H1 (cell line): ENCODE data around the gene SLC39A11. TPM values are rescaled to one million over a fixed set of nuclear protein-coding genes. Genes with fewer than 3 reads are reported as not detected.
"Not testable (repeated sequence)": the region's sequence is repeated elsewhere in the genome, so short reads cannot be mapped to it uniquely, and the experiment has no call there.

Experiments used
- CTCF ChIA-PET: fragments of 300-600 bp; sonication (Branson Sonifier 250); formaldehyde crosslinking; loops from one replicate; lab custom pipeline; 2021; ENCODE audit not compliant: partially characterized antibody; lab: Charles Lee
- POLR2A ChIA-PET: fragments of 300-600 bp; sonication (Branson Sonifier 250); formaldehyde crosslinking; loops from one replicate; lab custom pipeline; 2021; ENCODE audit warnings: inconsistent platforms; ENCODE audit not compliant: partially characterized antibody; lab: Charles Lee
- DNase-seq, 2 experiments: peaks; one replicate each; pipeline versions ENCODE4 v3.0.0 to v3.0.0-alpha.2; 2010 to 2022; ENCODE audit warnings: low spot score in 2 of 2, low read depth in 1 of 2, mixed read lengths in 1 of 2
- FAIRE-seq: peaks from 2 replicates; lab custom pipeline; 2011; peaks lifted over from hg19 to GRCh38; lab: Jason Lieb, UNC
- H2AFZ ChIP-seq: 2 replicates; pipeline ENCODE4 v1.8.1; 2012; ENCODE audit warnings: low read length, inconsistent platforms
- H2AK5ac ChIP-seq: 2 replicates; pipeline ENCODE4 v1.6.1; 2013; ENCODE audit warnings: low read depth, low read length
- H2BK120ac ChIP-seq: replicated peaks from 2 replicates; pipeline ENCODE3; 2013; ENCODE audit warnings: low read depth, low read length, inconsistent platforms
- H2BK12ac ChIP-seq: 2 replicates; pipeline ENCODE4 v1.6.1; 2013; ENCODE audit warnings: low read depth, low read length
- H2BK15ac ChIP-seq: 2 replicates; pipeline ENCODE4 v1.6.1; 2013; ENCODE audit warnings: low read length
- H2BK20ac ChIP-seq: 2 replicates; pipeline ENCODE4 v1.6.1; 2013; ENCODE audit warnings: low read length
- H2BK5ac ChIP-seq: 2 replicates; pipeline ENCODE4 v1.6.1; 2013; ENCODE audit warnings: low read depth, low read length
- H3K14ac ChIP-seq: 2 replicates; pipeline ENCODE4 v1.6.1; 2013; ENCODE audit warnings: inconsistent platforms; ENCODE audit not compliant: insufficient read length
- H3K18ac ChIP-seq: 2 replicates; pipeline ENCODE4 v1.6.1; 2013; ENCODE audit warnings: low read length; ENCODE audit errors: extremely low read depth
- H3K23ac ChIP-seq: 2 replicates; pipeline ENCODE4 v1.6.1; 2013; ENCODE audit warnings: inconsistent platforms; ENCODE audit not compliant: insufficient read length
- H3K23me2 ChIP-seq: 2 replicates; pipeline ENCODE4 v1.6.1; 2013; ENCODE audit warnings: low read depth, low read length
- H3K27ac ChIP-seq: 2 replicates; pipeline ENCODE4 v1.6.1; 2011; ENCODE audit warnings: low read depth, low read length, inconsistent platforms
- H3K27me3 ChIP-seq, 4 experiments: replicated peaks in 1 of 4; 1 replicate in 1 of 4; 2 replicates in 3 of 4; pipeline versions ENCODE4 v1.6.1 to v1.8.1; 2011 to 2013; ENCODE audit warnings: low read length in 3 of 4, mild to moderate bottlenecking in 3 of 4, inconsistent platforms in 2 of 4, mixed read lengths in 2 of 4, moderate library complexity in 1 of 4; ENCODE audit not compliant: control insufficient read depth in 3 of 4, insufficient read depth in 3 of 4; ENCODE audit errors: extremely low read depth in 1 of 4
- H3K36me3 ChIP-seq, 4 experiments: 2 replicates each; pipeline versions ENCODE4 v1.6.1 to v1.8.1; 2011 to 2013; ENCODE audit warnings: mild to moderate bottlenecking in 4 of 4, low read length in 3 of 4, moderate library complexity in 2 of 4, control low read depth in 1 of 4, inconsistent platforms in 1 of 4; ENCODE audit not compliant: insufficient read depth in 4 of 4, control insufficient read depth in 2 of 4
- H3K4ac ChIP-seq: replicated peaks from 2 replicates; pipeline ENCODE3; 2013; ENCODE audit warnings: low read length, low read depth, mixed read lengths, inconsistent platforms; ENCODE audit not compliant: insufficient read length
- H3K4me1 ChIP-seq, 4 experiments: replicated peaks in 1 of 4; 1 replicate in 1 of 4; 2 replicates in 3 of 4; pipeline versions ENCODE4 v1.6.1 to v1.8.1; 2011 to 2013; ENCODE audit warnings: low read length in 3 of 4, inconsistent platforms in 2 of 4, mixed read lengths in 1 of 4; ENCODE audit not compliant: insufficient read depth in 4 of 4, control insufficient read depth in 3 of 4
- H3K4me2 ChIP-seq, 2 experiments: 2 replicates each; pipeline versions ENCODE4 v1.6.1 to v1.8.1; 2011 to 2013; ENCODE audit warnings: low read depth in 2 of 2, low read length in 2 of 2, control low read depth in 1 of 2, inconsistent platforms in 1 of 2, mild to moderate bottlenecking in 1 of 2; ENCODE audit not compliant: insufficient read depth in 1 of 2
- H3K4me3 ChIP-seq, 4 experiments: fragments of 200-600, 300-600 bp in 1 of 4; sonication (generic), shearing (Covaris generic), sonication (Bioruptor Twin) in 1 of 4; 2 replicates each; pipeline versions ENCODE4 v1.5.1 to v1.8.1; 2011 to 2016; ENCODE audit warnings: low read length in 4 of 4, low read depth in 3 of 4, control low read depth in 2 of 4, inconsistent platforms in 2 of 4, mild to moderate bottlenecking in 2 of 4, mixed read lengths in 1 of 4, moderate library complexity in 1 of 4; ENCODE audit not compliant: insufficient read depth in 2 of 4; ENCODE audit errors: extremely low read depth in 1 of 4
- H3K56ac ChIP-seq: replicated peaks from 2 replicates; pipeline ENCODE3; 2013; ENCODE audit warnings: low read depth, mild to moderate bottlenecking, mixed read lengths, low read length, inconsistent platforms; ENCODE audit not compliant: insufficient read length
- H3K79me1 ChIP-seq: 2 replicates; pipeline ENCODE4 v1.6.1; 2013; ENCODE audit warnings: low read depth, low read length, control low read depth
- H3K79me2 ChIP-seq, 2 experiments: 2 replicates each; pipeline versions ENCODE4 v1.6.1 to v1.8.1; 2012 to 2013; ENCODE audit warnings: low read length in 2 of 2, mild to moderate bottlenecking in 2 of 2, inconsistent platforms in 1 of 2; ENCODE audit not compliant: insufficient read depth in 2 of 2, control insufficient read depth in 1 of 2
- H3K9ac ChIP-seq, 4 experiments: replicated peaks in 1 of 4; 1 replicate in 1 of 4; 2 replicates in 3 of 4; pipeline versions ENCODE4 v1.6.1 to v1.8.1; 2011 to 2013; ENCODE audit warnings: low read depth in 3 of 4, low read length in 3 of 4, control low read depth in 2 of 4, mild to moderate bottlenecking in 2 of 4, moderate library complexity in 2 of 4, inconsistent platforms in 1 of 4; ENCODE audit errors: extremely low read depth in 1 of 4
- H3K9me3 ChIP-seq, 2 experiments: 2 replicates each; pipeline versions ENCODE4 v1.6.1 to v1.8.1; 2012 to 2013; ENCODE audit warnings: mild to moderate bottlenecking in 2 of 2, moderate library complexity in 2 of 2, control low read depth in 1 of 2, inconsistent platforms in 1 of 2, low read depth in 1 of 2, low read length in 1 of 2, mixed read lengths in 1 of 2; ENCODE audit not compliant: insufficient read depth in 2 of 2
- H4K20me1 ChIP-seq, 2 experiments: replicated peaks in 1 of 2; 2 replicates each; pipeline versions ENCODE3 to v1.8.1; 2011 to 2013; ENCODE audit warnings: inconsistent platforms in 2 of 2, low read length in 2 of 2, mild to moderate bottlenecking in 1 of 2; ENCODE audit not compliant: insufficient read depth in 2 of 2, control insufficient read depth in 1 of 2
- H4K5ac ChIP-seq: 2 replicates; pipeline ENCODE4 v1.6.1; 2013; ENCODE audit warnings: low read length, low read depth, mixed read lengths, inconsistent platforms; ENCODE audit not compliant: insufficient read length
- H4K8ac ChIP-seq: 2 replicates; pipeline ENCODE4 v1.8.0; 2013; ENCODE audit warnings: mild to moderate bottlenecking, moderate library complexity, low read length, inconsistent platforms; ENCODE audit not compliant: insufficient read depth; ENCODE audit errors: extremely low read depth
- H4K91ac ChIP-seq: replicated peaks from 2 replicates; pipeline ENCODE3; 2013; ENCODE audit warnings: low read length, mixed read lengths, inconsistent platforms; ENCODE audit not compliant: insufficient read length
- WGBS, 2 experiments: shearing (Covaris generic) in 1 of 2; methylation state at CpG; one replicate each; pipeline versions ENCODE4 v1.1.6 to v1.1.7; 2013 to 2015; ENCODE audit warnings: low lambda C conversion rate in 2 of 2, mixed read lengths in 2 of 2, inconsistent platforms in 1 of 2, low coverage in 1 of 2, missing lambda C conversion rate in 1 of 2; ENCODE audit not compliant: insufficient replicate concordance in 2 of 2, insufficient coverage in 1 of 2, insufficient read length in 1 of 2; ENCODE audit errors: extremely low coverage in 1 of 2, missing lambda C conversion rate in 1 of 2; 5-methylcytosine and 5-hydroxymethylcytosine counted together
- polyA plus RNA-seq, 7 experiments: library from polyadenylated mRNA; depleted of rRNA in 3 of 7; stranded (reverse) in 5 of 7; unstranded in 2 of 7; fragments of >200 nt in 5 of 7; fragments of 200-250 nt in 2 of 7; gene quantifications; 1 replicate in 5 of 7; 2 replicates in 1 of 7; 4 replicates in 1 of 7; pipeline versions ENCODE4 v1.2.1 to v1.2.3, GENCODE V29; 2011 to 2013; ENCODE audit warnings: missing spikeins in 2 of 7, mixed read lengths in 2 of 7
- total RNA-seq: library from RNA; stranded (reverse); fragmentation: NEBNext Ultra II Directional; extraction: Animal tissue kit (Norgen Biotek cat#: 25700); gene quantifications from 2 replicates; pipeline ENCODE4 v1.2.1, GENCODE V29; 2021

Gene SLC39A11
- total and polyA plus RNA-seq, 2 of the 8 experiments (the other 6 are each of a cell fraction or from before 2014, with no cell fraction given): 12.2 to 19.6 TPM

- H3K9ac ChIP-seq, H3K79me2 ChIP-seq, FAIRE-seq, H3K27ac ChIP-seq, H4K5ac ChIP-seq, H3K36me3 ChIP-seq, H2BK120ac ChIP-seq, H3K9me3 ChIP-seq, H3K27me3 ChIP-seq, H3K14ac ChIP-seq, H2AFZ ChIP-seq, H2BK20ac ChIP-seq, H4K8ac ChIP-seq, H3K4ac ChIP-seq, H3K79me1 ChIP-seq, H3K18ac ChIP-seq, H3K4me2 ChIP-seq, H3K23ac ChIP-seq, H2BK15ac ChIP-seq, H4K91ac ChIP-seq, H3K4me3 ChIP-seq, H3K56ac ChIP-seq, H2BK5ac ChIP-seq, H4K20me1 ChIP-seq, DNase-seq, H2BK12ac ChIP-seq, POLR2A ChIA-PET, H3K4me1 ChIP-seq, H2AK5ac ChIP-seq, H3K23me2 ChIP-seq: not testable (repeated sequence)
- WGBS, 2 experiments: 93% methylated on average over 8 of the region's 8 CpGs; no CpG with 5 or more reads in 1 of the 2 experiments
- CTCF ChIA-PET: interaction anchor here (0.6 to 2.2 kb wide), 6 partner anchors 11 to 285 kb away, joined by 3 to 6 read pairs (median 3); no protein-coding TSS in a partner anchor
These were observed 155.2 kb downstream of the SLC39A11 start for GRCh38 chr17:72937254-72937653.
